ENCODE measurements around the gene CACNA1G.

- TF ChIP-seq POLR2AphosphoS5 (IDR thresholded peaks at IDR 0.05; ENCODE audit: low read depth, low read length), result no peak
- TF ChIP-seq, protein P1, sequence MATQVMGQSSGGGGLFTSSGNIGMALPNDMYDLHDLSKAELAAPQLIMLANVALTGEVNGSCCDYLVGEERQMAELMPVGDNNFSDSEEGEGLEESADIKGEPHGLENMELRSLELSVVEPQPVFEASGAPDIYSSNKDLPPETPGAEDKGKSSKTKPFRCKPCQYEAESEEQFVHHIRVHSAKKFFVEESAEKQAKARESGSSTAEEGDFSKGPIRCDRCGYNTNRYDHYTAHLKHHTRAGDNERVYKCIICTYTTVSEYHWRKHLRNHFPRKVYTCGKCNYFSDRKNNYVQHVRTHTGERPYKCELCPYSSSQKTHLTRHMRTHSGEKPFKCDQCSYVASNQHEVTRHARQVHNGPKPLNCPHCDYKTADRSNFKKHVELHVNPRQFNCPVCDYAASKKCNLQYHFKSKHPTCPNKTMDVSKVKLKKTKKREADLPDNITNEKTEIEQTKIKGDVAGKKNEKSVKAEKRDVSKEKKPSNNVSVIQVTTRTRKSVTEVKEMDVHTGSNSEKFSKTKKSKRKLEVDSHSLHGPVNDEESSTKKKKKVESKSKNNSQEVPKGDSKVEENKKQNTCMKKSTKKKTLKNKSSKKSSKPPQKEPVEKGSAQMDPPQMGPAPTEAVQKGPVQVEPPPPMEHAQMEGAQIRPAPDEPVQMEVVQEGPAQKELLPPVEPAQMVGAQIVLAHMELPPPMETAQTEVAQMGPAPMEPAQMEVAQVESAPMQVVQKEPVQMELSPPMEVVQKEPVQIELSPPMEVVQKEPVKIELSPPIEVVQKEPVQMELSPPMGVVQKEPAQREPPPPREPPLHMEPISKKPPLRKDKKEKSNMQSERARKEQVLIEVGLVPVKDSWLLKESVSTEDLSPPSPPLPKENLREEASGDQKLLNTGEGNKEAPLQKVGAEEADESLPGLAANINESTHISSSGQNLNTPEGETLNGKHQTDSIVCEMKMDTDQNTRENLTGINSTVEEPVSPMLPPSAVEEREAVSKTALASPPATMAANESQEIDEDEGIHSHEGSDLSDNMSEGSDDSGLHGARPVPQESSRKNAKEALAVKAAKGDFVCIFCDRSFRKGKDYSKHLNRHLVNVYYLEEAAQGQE (IDR thresholded peaks at IDR 0.05; ENCODE audit: insufficient read depth in 1 of 2, low read depth in 2 of 2, low read length in 2 of 2), result no peak
Observed at GRCh38 chr17:50570032-50570431, 9.5 kb downstream of the CACNA1G start.

All from PFSK-1 (cell line).